ENCODE measurements around the gene ANKRD65. TPM values are rescaled to one million over a fixed set of nuclear protein-coding genes. Genes with fewer than 3 reads are reported as not detected.
"Not testable (repeated sequence)": the region's sequence is repeated elsewhere in the genome, so short reads cannot be mapped to it uniquely, and the experiment has no call there.

The ANKRD65 gene
- total and polyA plus RNA-seq, 5 donors = 1.6 to 4.5 (median 3.1) TPM

- DNase-seq (peak; percentile 76 to 91 (median 90)), ATAC-seq (peak; percentile 13)
- intact Hi-C loops (cut with DNase I) = no loop called here
- no peak overlapping the region for H3K4me3 ChIP-seq (ENCODE audit: low read length)
- H3K9me3 ChIP-seq (ENCODE audit: control insufficient read depth, low read length) = no peaks in the 10 kb centered on the region
- H3K27ac ChIP-seq (ENCODE audit: low read length) = peak overlapping the region; percentile 87
- no peaks in the 10 kb centered on the region for H3K27me3 ChIP-seq (ENCODE audit: control insufficient read depth, insufficient read depth)
- H3K4me1 ChIP-seq (ENCODE audit: control insufficient read depth, insufficient read depth, low read length) = peaks cover 6% of the 10 kb centered on the region
- WGBS = 12% methylated on average over 32 of the region's 32 CpGs
Observed at GRCh38 chr1:1434131-1434823, 13.2 kb upstream of the ANKRD65 start.

GRCh38 chr1:1433804-1434130 is 12.7 kb upstream of the ANKRD65 start:
- ATAC-seq (peak in 1 of 2 donors; percentile 60), DNase-seq (peak; percentile 76 to 80 (median 80))
- Histone ChIP-seq H3K27ac (ENCODE audit: low read length) (peak overlapping the region; percentile 87), H3K4me3 (ENCODE audit: low read length) (no peak overlapping the region), H3K4me1 (ENCODE audit: control insufficient read depth, insufficient read depth, low read length) (peaks cover 6% of the 10 kb centered on the region), H3K9me3 (ENCODE audit: control insufficient read depth, low read length) (no peaks in the 10 kb centered on the region), H3K27me3 (ENCODE audit: control insufficient read depth, insufficient read depth) (no peaks in the 10 kb centered on the region)
- 26% methylated on average over 12 of the region's 12 CpGs for WGBS
- intact Hi-C loops (cut with DNase I) = no loop called here

- peak overlapping the region; percentile 87 for H3K27ac ChIP-seq (ENCODE audit: low read length)
- 41% methylated on average over 34 of the region's 34 CpGs for WGBS
- ATAC-seq (peak; percentile 31 to 66), DNase-seq (peak; percentile 85 to 89 (median 89))
- H3K4me3 ChIP-seq (ENCODE audit: low read length) = no peak overlapping the region
- intact Hi-C loops (cut with DNase I) = no loop called here
- peaks cover 6% of the 10 kb centered on the region for H3K4me1 ChIP-seq (ENCODE audit: control insufficient read depth, insufficient read depth, low read length)
- H3K9me3 ChIP-seq (ENCODE audit: control insufficient read depth, low read length) = no peaks in the 10 kb centered on the region
- H3K27me3 ChIP-seq (ENCODE audit: control insufficient read depth, insufficient read depth) = no peaks in the 10 kb centered on the region
Observed at GRCh38 chr1:1432951-1433803, 12.1 kb upstream of the ANKRD65 start.

GRCh38 chr1:1432274-1432950 is 11.3 kb upstream of the ANKRD65 start:
- H3K27ac ChIP-seq (ENCODE audit: low read length) = peak overlapping the region; percentile 48

GRCh38 chr1:1431845-1432273 is 10.8 kb upstream of the ANKRD65 start:
- no peaks in the 10 kb centered on the region for H3K27me3 ChIP-seq (ENCODE audit: control insufficient read depth, insufficient read depth)
- peaks cover 6% of the 10 kb centered on the region for H3K4me1 ChIP-seq (ENCODE audit: control insufficient read depth, insufficient read depth, low read length)
- H3K27ac ChIP-seq (ENCODE audit: low read length) = peak overlapping the region; percentile 48
- WGBS = 32% methylated on average over 5 of the region's 5 CpGs
- ATAC-seq (peak; percentile 32 to 42), DNase-seq (peak; percentile 89 to 92 (median 91))
- no peak overlapping the region for H3K4me3 ChIP-seq (ENCODE audit: low read length)
- intact Hi-C loops (cut with DNase I) = no loop called here
- no peaks in the 10 kb centered on the region for H3K9me3 ChIP-seq (ENCODE audit: control insufficient read depth, low read length)

More at GRCh38 chr1:1432274-1432950, 11.3 kb upstream of the ANKRD65 start:
- no peak for ATAC-seq
- Histone ChIP-seq H3K4me3 (ENCODE audit: low read length) (no peak overlapping the region), H3K27me3 (ENCODE audit: control insufficient read depth, insufficient read depth) (no peaks in the 10 kb centered on the region), H3K4me1 (ENCODE audit: control insufficient read depth, insufficient read depth, low read length) (peaks cover 6% of the 10 kb centered on the region), H3K9me3 (ENCODE audit: control insufficient read depth, low read length) (no peaks in the 10 kb centered on the region)
- DNase-seq = peak; percentile 48 to 76 (median 75)
- whole genome bisulfite sequencing = 53% methylated on average over 28 of the region's 28 CpGs
- intact Hi-C loops (cut with DNase I) = no loop called here

GRCh38 chr1:1430992-1431844 is 10.1 kb upstream of the ANKRD65 start:
- intact Hi-C loops (cut with DNase I) = no loop called here
- 37% methylated on average over 18 of the region's 18 CpGs for WGBS
- ATAC-seq = no peak
- H3K9me3 ChIP-seq (ENCODE audit: control insufficient read depth, low read length) = no peaks in the 10 kb centered on the region
- no peaks in the 10 kb centered on the region for H3K27me3 ChIP-seq (ENCODE audit: control insufficient read depth, insufficient read depth)
- no peak overlapping the region for H3K4me3 ChIP-seq (ENCODE audit: low read length)
- peak overlapping the region; percentile 74 for H3K27ac ChIP-seq (ENCODE audit: low read length)
- peak; percentile 57 to 76 (median 68) for DNase-seq
- peaks cover 6% of the 10 kb centered on the region for H3K4me1 ChIP-seq (ENCODE audit: control insufficient read depth, insufficient read depth, low read length)

- ATAC-seq (peak; percentile 30 to 49), DNase-seq (peak; percentile 83 to 94 (median 94))
- no peak overlapping the region for H3K4me3 ChIP-seq (ENCODE audit: low read length)
- H3K9me3 ChIP-seq (ENCODE audit: control insufficient read depth, low read length) = no peaks in the 10 kb centered on the region
- peak overlapping the region; percentile 74 for H3K27ac ChIP-seq (ENCODE audit: low read length)
- 22% methylated on average over 35 of the region's 35 CpGs for WGBS
- intact Hi-C loops (cut with DNase I) = no loop called here
- H3K27me3 ChIP-seq (ENCODE audit: control insufficient read depth, insufficient read depth) = no peaks in the 10 kb centered on the region
- H3K4me1 ChIP-seq (ENCODE audit: control insufficient read depth, insufficient read depth, low read length) = peaks cover 6% of the 10 kb centered on the region
Observed at GRCh38 chr1:1430114-1430982, 9.3 kb upstream of the ANKRD65 start.

GRCh38 chr1:1429671-1430073 is 8.6 kb upstream of the ANKRD65 start:
- Histone ChIP-seq H3K27me3 (ENCODE audit: control insufficient read depth, insufficient read depth) (no peaks in the 10 kb centered on the region), H3K27ac (ENCODE audit: low read length) (peak overlapping the region; percentile 39), H3K4me1 (ENCODE audit: control insufficient read depth, insufficient read depth, low read length) (peaks cover 6% of the 10 kb centered on the region), H3K9me3 (ENCODE audit: control insufficient read depth, low read length) (no peaks in the 10 kb centered on the region), H3K4me3 (ENCODE audit: low read length) (no peak overlapping the region)
- ATAC-seq (no peak), DNase-seq (peak in 2 of 3 donors; percentile 54 to 72)
- 60% methylated on average over 6 of the region's 6 CpGs for WGBS
- intact Hi-C loops (cut with DNase I) = no loop called here

GRCh38 chr1:1428967-1429366 is 7.9 kb upstream of the ANKRD65 start:
- not testable (repeated sequence) for H3K4me1 ChIP-seq (ENCODE audit: control insufficient read depth, insufficient read depth, low read length)
- 97% methylated on average over 6 of the region's 6 CpGs for whole genome bisulfite sequencing
- DNase-seq = peak in 1 of 3 donors; percentile 9

More at GRCh38 chr1:1428967-1429366, 7.9 kb upstream of the ANKRD65 start:
- H3K27ac ChIP-seq (ENCODE audit: low read length); H3K9me3 ChIP-seq (ENCODE audit: control insufficient read depth, low read length); intact Hi-C loops (cut with DNase I); ATAC-seq; H3K27me3 ChIP-seq (ENCODE audit: control insufficient read depth, insufficient read depth); H3K4me3 ChIP-seq (ENCODE audit: low read length): not testable (repeated sequence)
